PFSK-1 (cell line): ENCODE measurements around the gene TSPAN3.

Experiments used
- REST ChIP-seq, 2 experiments: IDR thresholded peaks; 2 replicates each; pipeline versions ENCODE4 v1.6.1 to v1.8.0; 2011 to 2012; ENCODE audit warnings: low read depth in 2 of 2, low read length in 2 of 2, control low read depth in 1 of 2, inconsistent platforms in 1 of 2, mild to moderate bottlenecking in 1 of 2, moderate library complexity in 1 of 2; ENCODE audit not compliant: insufficient read depth in 1 of 2
- SIN3A ChIP-seq: IDR thresholded peaks from 2 replicates; pipeline ENCODE4 v1.6.1; 2012; ENCODE audit warnings: mild to moderate bottlenecking, low read length, moderate library complexity, borderline replicate concordance; ENCODE audit not compliant: insufficient read depth

DNA sequence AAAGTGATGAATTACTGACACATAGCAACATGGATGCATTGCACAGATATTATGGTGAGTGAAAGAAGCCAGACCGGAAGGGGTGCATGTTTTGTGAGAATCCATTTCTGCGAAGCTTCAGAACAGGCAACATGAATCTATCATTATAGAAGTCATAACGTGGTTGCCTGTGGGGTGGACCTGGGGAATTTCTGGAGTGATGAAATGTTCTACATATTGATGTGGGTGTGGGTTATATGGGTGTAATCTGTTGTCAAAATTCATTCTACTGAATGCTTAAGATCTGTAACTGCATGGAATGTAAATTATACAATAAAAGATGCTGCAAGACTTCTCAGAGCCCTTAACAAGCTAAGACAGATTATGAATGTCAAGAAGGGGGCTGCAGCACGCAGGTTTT, 25.2 kb upstream of the TSPAN3 start:
- no peak for TF ChIP-seq SIN3A
- TF ChIP-seq REST (IDR thresholded peaks at IDR 0.05; ENCODE audit: insufficient read depth in 1 of 2, low read depth in 2 of 2, low read length in 2 of 2) = no peak
